SK-N-SH (cell line): ENCODE results near the gene TRPM2. TPM values are rescaled to one million over a fixed set of nuclear protein-coding genes. Genes with fewer than 3 reads are reported as not detected.

Source experiments
- CTCF ChIA-PET: fragments of 300-600, 350-600 bp; formaldehyde crosslinking; extraction: SDS; loops from one replicate; lab custom pipeline; 2021; lab: Yijun Ruan, JAX
- POLR2A ChIA-PET: fragments of 350-600 bp; sonication (Branson Sonifier 250); formaldehyde crosslinking; extraction: SDS; loops from one replicate; lab custom pipeline; 2020; ENCODE audit warnings: antibody characterized with exemption, inconsistent platforms; lab: Yijun Ruan, JAX
- DNase-seq: peaks from one replicate; pipeline ENCODE4 v3.0.0; 2012
- H2AFZ ChIP-seq: fragments of 200-600 bp; sonication (generic); 2 replicates; pipeline ENCODE4 v1.8.1; 2016; ENCODE audit warnings: antibody characterized with exemption, mild to moderate bottlenecking, low read depth
- H3F3A ChIP-seq: fragments of 200-600 bp; sonication (generic); replicated peaks from 2 replicates; pipeline ENCODE3; 2016; ENCODE audit warnings: antibody characterized with exemption, mild to moderate bottlenecking; ENCODE audit not compliant: insufficient read depth
- H3K27ac ChIP-seq, 2 experiments: fragments of 200-500 bp in 1 of 2; fragments of 200-600 bp in 1 of 2; sonication (Bioruptor generic) in 1 of 2; sonication (generic), shearing (Covaris generic) in 1 of 2; 2 replicates each; pipeline versions ENCODE4 v1.5.1 to v1.6.1; 2014 to 2016; ENCODE audit warnings: low read depth in 2 of 2, inconsistent platforms in 1 of 2, low read length in 1 of 2, mild to moderate bottlenecking in 1 of 2, mixed read lengths in 1 of 2
- H3K27me3 ChIP-seq: fragments of 200-600 bp; sonication (generic), shearing (Covaris generic); 2 replicates; pipeline ENCODE4 v1.6.1; 2016; ENCODE audit warnings: mixed run types; ENCODE audit not compliant: insufficient read depth
- H3K36me3 ChIP-seq, 2 experiments: fragments of 200-500 bp in 1 of 2; fragments of 200-600 bp in 1 of 2; sonication (Bioruptor generic) in 1 of 2; sonication (generic) in 1 of 2; replicated peaks in 1 of 2; 2 replicates each; pipeline versions ENCODE3 to v1.5.1; 2014 to 2016; ENCODE audit warnings: low read length in 1 of 2, mild to moderate bottlenecking in 1 of 2; ENCODE audit not compliant: insufficient read depth in 2 of 2, control insufficient read depth in 1 of 2
- H3K4me1 ChIP-seq, 2 experiments: fragments of 200-500 bp in 1 of 2; fragments of 200-600 bp in 1 of 2; sonication (Bioruptor generic) in 1 of 2; sonication (generic), shearing (Covaris generic) in 1 of 2; 2 replicates each; pipeline versions ENCODE4 v1.5.1 to v1.6.1; 2014 to 2016; ENCODE audit warnings: low read depth in 1 of 2, low read length in 1 of 2, mixed run types in 1 of 2; ENCODE audit not compliant: insufficient read depth in 2 of 2, control insufficient read depth in 1 of 2
- H3K4me2 ChIP-seq: fragments of 200-600 bp; sonication (generic), shearing (Covaris generic); 2 replicates; pipeline ENCODE4 v1.6.1; 2017; ENCODE audit warnings: mixed run types
- H3K4me3 ChIP-seq, 2 experiments: fragments of 200-500 bp in 1 of 2; fragments of 200-600 bp in 1 of 2; sonication (Bioruptor generic) in 1 of 2; sonication (generic), shearing (Covaris generic) in 1 of 2; 2 replicates each; pipeline versions ENCODE4 v1.5.1 to v1.8.1; 2014 to 2016; ENCODE audit warnings: low read depth in 2 of 2, inconsistent platforms in 1 of 2, low read length in 1 of 2, mild to moderate bottlenecking in 1 of 2, mixed read lengths in 1 of 2, moderate library complexity in 1 of 2
- H3K79me2 ChIP-seq: fragments of 200-600 bp; sonication (generic); 2 replicates; pipeline ENCODE4 v1.8.1; 2017; ENCODE audit warnings: mild to moderate bottlenecking; ENCODE audit not compliant: insufficient read depth
- H3K9ac ChIP-seq: fragments of 200-600 bp; sonication (generic); 2 replicates; pipeline ENCODE4 v1.6.1; 2017; ENCODE audit warnings: mixed run types
- H3K9me2 ChIP-seq: fragments of 200-600 bp; sonication (generic); 2 replicates; pipeline ENCODE4 v1.6.1; 2017; ENCODE audit warnings: mixed run types
- H3K9me3 ChIP-seq: fragments of 200-600 bp; sonication (generic); 2 replicates; pipeline ENCODE4 v1.6.1; 2017; ENCODE audit warnings: mixed run types, mild to moderate bottlenecking, moderate library complexity
- H4K20me1 ChIP-seq: fragments of 200-600 bp; sonication (generic); 2 replicates; pipeline ENCODE4 v1.6.1; 2017; ENCODE audit warnings: mild to moderate bottlenecking, mixed run types; ENCODE audit not compliant: insufficient read depth
- FOSL2 ChIP-seq: IDR thresholded peaks from 2 replicates; pipeline ENCODE4 v1.4.0; 2012; ENCODE audit warnings: low read depth, mild to moderate bottlenecking, moderate library complexity, borderline replicate concordance
- FOXM1 ChIP-seq: IDR thresholded peaks from 2 replicates; pipeline ENCODE4 v1.4.0; 2012; ENCODE audit warnings: low read depth, mild to moderate bottlenecking
- GATA2 ChIP-seq: sonication (generic); formaldehyde crosslinking; IDR thresholded peaks from 2 replicates; pipeline ENCODE4 v1.5.0; 2020; ENCODE audit warnings: mild to moderate bottlenecking, missing genetic modification reagents
- JUND ChIP-seq: IDR thresholded peaks from 2 replicates; pipeline ENCODE4 v1.4.0; 2012
- MEF2A ChIP-seq: IDR thresholded peaks from 2 replicates; pipeline ENCODE4 v1.4.0; 2012; ENCODE audit warnings: low read depth, borderline replicate concordance
- NRF1 ChIP-seq: IDR thresholded peaks from 2 replicates; pipeline ENCODE4 v1.6.1; 2012; ENCODE audit warnings: low read depth, mild to moderate bottlenecking, low read length
- POLR2AphosphoS5 ChIP-seq: IDR thresholded peaks from 2 replicates; pipeline ENCODE4 v1.6.1; 2012; ENCODE audit warnings: low read depth, low read length
- RAD21 ChIP-seq: IDR thresholded peaks from 2 replicates; pipeline ENCODE4 v1.6.1; 2012; ENCODE audit warnings: mild to moderate bottlenecking, low read length
- RCOR1 ChIP-seq: fragments of 150-350 bp; IDR thresholded peaks from 2 replicates; pipeline ENCODE4 v1.6.1; 2017; ENCODE audit warnings: antibody characterized with exemption, low read length
- REST ChIP-seq: IDR thresholded peaks from 2 replicates; pipeline ENCODE4 v1.6.1; 2012; ENCODE audit warnings: mild to moderate bottlenecking, low read depth, low read length, moderate library complexity
- RFX5 ChIP-seq: IDR thresholded peaks from 2 replicates; pipeline ENCODE4 v1.6.1; 2012; ENCODE audit warnings: mild to moderate bottlenecking, improper control_type of control experiment, low read length
- RXRA ChIP-seq: IDR thresholded peaks from 2 replicates; pipeline ENCODE4 v1.4.0; 2012; ENCODE audit warnings: low read depth, mild to moderate bottlenecking, borderline replicate concordance
- SIN3A ChIP-seq: IDR thresholded peaks from 2 replicates; pipeline ENCODE4 v1.6.1; 2012; ENCODE audit warnings: low read depth, mild to moderate bottlenecking, low read length, moderate library complexity, borderline replicate concordance
- SMC3 ChIP-seq: IDR thresholded peaks from 2 replicates; pipeline ENCODE4 v1.6.1; 2012; ENCODE audit warnings: low read depth, low read length, improper control_type of control experiment
- TCF12 ChIP-seq: IDR thresholded peaks from 2 replicates; pipeline ENCODE4 v1.4.0; 2012
- TEAD4 ChIP-seq: IDR thresholded peaks from 2 replicates; pipeline ENCODE4 v1.4.0; 2012; ENCODE audit warnings: mild to moderate bottlenecking, borderline replicate concordance; ENCODE audit not compliant: insufficient read depth
- WGBS: methylation state at CpG from one replicate; pipeline ENCODE4 v1.1.6; 2017; ENCODE audit warnings: low lambda C conversion rate; 5-methylcytosine and 5-hydroxymethylcytosine counted together
- polyA plus RNA-seq, 3 experiments: library from polyadenylated mRNA; depleted of rRNA; stranded (reverse); fragments of >200 nt; gene quantifications; 2 replicates each; pipeline ENCODE4 v1.2.3, GENCODE V29; 2012
- TF ChIP-seq, protein P1 (sequence below): fragments of 150-350 bp; IDR thresholded peaks from 2 replicates; pipeline ENCODE4 v1.6.1; 2017; ENCODE audit warnings: antibody characterized with exemption, low read length, low read depth, borderline replicate concordance
- TF ChIP-seq, protein P2 (sequence below): fragments of 200-600 bp; sonication (generic); IDR thresholded peaks from 2 replicates; pipeline ENCODE4 v1.6.1; 2017; ENCODE audit warnings: antibody characterized with exemption, mild to moderate bottlenecking, moderate library complexity

The TRPM2 gene
- polyA plus RNA-seq, 1 of the 3 experiments (the other 2 are of a cell fraction): not detected

DNA sequence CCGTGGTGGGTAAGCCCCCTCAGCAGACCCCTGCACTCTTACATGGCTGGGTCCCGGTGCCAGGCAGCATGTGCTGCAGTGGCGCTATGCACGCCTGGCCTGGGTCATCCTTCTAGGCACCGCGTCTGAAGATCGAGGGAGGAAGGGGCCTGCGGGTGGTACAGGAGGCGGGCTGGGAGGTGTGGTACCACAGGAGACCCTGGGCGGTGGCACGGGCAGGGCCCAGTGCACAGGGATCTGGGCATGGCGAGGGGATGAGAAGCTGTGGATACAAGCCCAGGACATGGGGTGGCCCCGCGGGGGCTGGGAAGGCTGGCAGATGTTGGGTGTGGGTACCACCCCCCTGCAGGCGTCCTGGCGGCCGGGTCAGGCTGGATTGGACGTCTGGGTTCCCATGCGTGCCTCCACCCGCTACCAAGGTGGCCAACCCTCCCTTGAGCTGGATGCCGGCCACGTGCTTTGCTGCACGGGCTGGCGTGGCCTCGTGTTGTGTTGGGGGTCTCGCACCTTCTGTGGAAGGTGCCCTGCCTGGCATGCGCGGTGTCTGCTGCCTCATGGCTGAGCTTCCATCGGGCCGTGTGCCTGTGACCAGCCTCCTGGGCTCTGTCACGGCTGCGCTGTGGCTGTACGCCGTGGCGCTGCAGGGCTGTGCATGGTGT lies 33.9 kb upstream of the TRPM2 start:
- TF ChIP-seq RAD21 (no peak), RFX5 (no peak), JUND (no peak), SMC3 (no peak), FOSL2 (no peak)
- TF ChIP-seq, all 33 proteins: peak for 0
- no peak for DNase-seq
- Histone ChIP-seq H3K9me2 (no peaks in the 10 kb centered on the region), H3K79me2 (no peaks in the 10 kb centered on the region), H3K4me1 (no peaks in the 10 kb centered on the region), H3K27ac (no peak overlapping the region), H3K36me3 (peaks cover 0 to 48% of the 10 kb centered on the region in 2 experiments), H3K9ac (no peak overlapping the region), H3K27me3 (no peaks in the 10 kb centered on the region), H3K4me2 (no peak overlapping the region), H4K20me1 (no peaks in the 10 kb centered on the region), H3K4me3 (no peak overlapping the region), H3K9me3 (no peaks in the 10 kb centered on the region), H3F3A (no peaks in the 10 kb centered on the region), H2AFZ (no peak overlapping the region)
- CTCF ChIA-PET: no interaction called here
- POLR2A ChIA-PET: no interaction called here
- 96% methylated on average over 22 of the region's 35 CpGs for WGBS

DNA sequence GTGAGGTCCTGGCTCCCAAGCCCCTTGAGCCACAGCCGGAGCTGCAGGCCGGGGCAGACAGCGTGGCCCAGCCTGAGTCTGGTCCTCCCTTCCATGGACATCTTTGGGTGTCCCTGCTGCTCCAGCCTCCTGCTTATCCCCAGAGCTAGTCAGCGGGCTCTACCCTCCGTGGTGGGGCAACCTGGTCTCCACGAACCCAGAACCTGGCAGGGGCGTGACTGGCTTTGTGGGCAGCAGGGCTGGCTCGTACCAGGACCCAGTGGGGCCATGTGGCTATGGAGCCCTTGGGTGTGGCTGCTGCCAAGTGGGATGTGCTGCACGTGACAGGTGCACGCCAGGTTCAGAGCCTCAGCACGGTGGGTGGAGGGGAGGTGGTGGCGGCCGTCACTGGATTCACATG lies 32.6 kb upstream of the TRPM2 start:
- no peak overlapping the region for H3K27ac ChIP-seq
- ChIA-PET POLR2A (no interaction called here), CTCF (interaction anchor here (1.2 kb wide), 1 partner anchor 16 kb away, joined by 7 read pairs; no protein-coding TSS in a partner anchor)
- no peak overlapping the region for H3K4me3 ChIP-seq
- no peaks in the 10 kb centered on the region for H4K20me1 ChIP-seq
- H3K9me3 ChIP-seq: no peaks in the 10 kb centered on the region
- no peak overlapping the region for H3K4me2 ChIP-seq
- no peaks in the 10 kb centered on the region for H3F3A ChIP-seq
- H3K27me3 ChIP-seq: no peaks in the 10 kb centered on the region
- DNase-seq: no peak
- no peaks in the 10 kb centered on the region for H3K79me2 ChIP-seq
- 97% methylated on average over 7 of the region's 13 CpGs for WGBS
- TF ChIP-seq FOSL2 (no peak), MEF2A (no peak), SMC3 (no peak), NRF1 (no peak), POLR2AphosphoS5 (no peak), RCOR1 (no peak), TEAD4 (no peak), RXRA (no peak), GATA2 (CRISPR knock-in tag) (no peak), REST (no peak), SIN3A (no peak), RFX5 (no peak), JUND (no peak), TCF12 (no peak), FOXM1 (no peak)
- TF ChIP-seq, protein P1, sequence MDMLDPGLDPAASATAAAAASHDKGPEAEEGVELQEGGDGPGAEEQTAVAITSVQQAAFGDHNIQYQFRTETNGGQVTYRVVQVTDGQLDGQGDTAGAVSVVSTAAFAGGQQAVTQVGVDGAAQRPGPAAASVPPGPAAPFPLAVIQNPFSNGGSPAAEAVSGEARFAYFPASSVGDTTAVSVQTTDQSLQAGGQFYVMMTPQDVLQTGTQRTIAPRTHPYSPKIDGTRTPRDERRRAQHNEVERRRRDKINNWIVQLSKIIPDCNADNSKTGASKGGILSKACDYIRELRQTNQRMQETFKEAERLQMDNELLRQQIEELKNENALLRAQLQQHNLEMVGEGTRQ: no peak
- TF ChIP-seq, protein P2, sequence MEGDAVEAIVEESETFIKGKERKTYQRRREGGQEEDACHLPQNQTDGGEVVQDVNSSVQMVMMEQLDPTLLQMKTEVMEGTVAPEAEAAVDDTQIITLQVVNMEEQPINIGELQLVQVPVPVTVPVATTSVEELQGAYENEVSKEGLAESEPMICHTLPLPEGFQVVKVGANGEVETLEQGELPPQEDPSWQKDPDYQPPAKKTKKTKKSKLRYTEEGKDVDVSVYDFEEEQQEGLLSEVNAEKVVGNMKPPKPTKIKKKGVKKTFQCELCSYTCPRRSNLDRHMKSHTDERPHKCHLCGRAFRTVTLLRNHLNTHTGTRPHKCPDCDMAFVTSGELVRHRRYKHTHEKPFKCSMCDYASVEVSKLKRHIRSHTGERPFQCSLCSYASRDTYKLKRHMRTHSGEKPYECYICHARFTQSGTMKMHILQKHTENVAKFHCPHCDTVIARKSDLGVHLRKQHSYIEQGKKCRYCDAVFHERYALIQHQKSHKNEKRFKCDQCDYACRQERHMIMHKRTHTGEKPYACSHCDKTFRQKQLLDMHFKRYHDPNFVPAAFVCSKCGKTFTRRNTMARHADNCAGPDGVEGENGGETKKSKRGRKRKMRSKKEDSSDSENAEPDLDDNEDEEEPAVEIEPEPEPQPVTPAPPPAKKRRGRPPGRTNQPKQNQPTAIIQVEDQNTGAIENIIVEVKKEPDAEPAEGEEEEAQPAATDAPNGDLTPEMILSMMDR: no peak
- no peaks in the 10 kb centered on the region for H3K9me2 ChIP-seq
- peaks cover 0 to 55% of the 10 kb centered on the region in 2 experiments for H3K36me3 ChIP-seq
- no peak overlapping the region for H2AFZ ChIP-seq
- no peaks in the 10 kb centered on the region for H3K4me1 ChIP-seq
- H3K9ac ChIP-seq: no peak overlapping the region
